GM15510 (cell line): Measurements from ENCODE around the gene SNCAIP.

Experiments
- POLR2A ChIP-seq: IDR thresholded peaks from 3 replicates; pipeline ENCODE4 v1.6.1; 2011; ENCODE audit warnings: borderline replicate concordance; ENCODE audit not compliant: insufficient read length; ENCODE audit errors: extremely low read depth

The SNCAIP gene

GRCh38 chr5:122304471-122305215, 7.4 kb upstream of the SNCAIP start:
- TF ChIP-seq POLR2A: no peak

GRCh38 chr5:122306461-122306860, 5.6 kb upstream of the SNCAIP start:
- TF ChIP-seq POLR2A: no peak

GRCh38 chr5:122310889-122311288, 1.1 kb upstream of the SNCAIP start:
- TF ChIP-seq POLR2A: no peak

DNA sequence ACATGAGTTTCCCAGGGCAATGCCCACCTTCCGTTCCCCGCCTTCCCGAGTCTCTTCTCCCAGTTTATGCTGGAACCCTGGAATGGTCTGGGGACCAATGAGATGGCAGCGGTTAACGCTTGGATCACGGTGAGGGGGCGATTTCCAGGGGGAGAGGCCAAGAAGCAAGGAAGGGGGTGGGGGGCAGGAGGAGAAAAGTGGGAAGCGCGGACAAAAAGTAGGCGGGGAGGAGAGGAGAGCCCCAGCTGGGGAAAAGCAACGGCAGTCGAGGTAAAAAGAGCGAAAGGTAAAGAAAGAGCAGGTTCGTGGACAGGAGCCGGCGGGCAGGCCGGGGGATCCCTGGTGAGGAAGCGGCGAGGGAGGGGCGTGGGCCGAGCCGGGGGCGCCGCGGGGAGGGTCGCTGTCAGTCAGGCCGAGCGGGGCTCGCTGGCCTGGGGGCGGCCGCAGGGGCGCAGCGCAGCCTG, 508 bp upstream of the SNCAIP start:
- TF ChIP-seq POLR2A: no peak

DNA sequence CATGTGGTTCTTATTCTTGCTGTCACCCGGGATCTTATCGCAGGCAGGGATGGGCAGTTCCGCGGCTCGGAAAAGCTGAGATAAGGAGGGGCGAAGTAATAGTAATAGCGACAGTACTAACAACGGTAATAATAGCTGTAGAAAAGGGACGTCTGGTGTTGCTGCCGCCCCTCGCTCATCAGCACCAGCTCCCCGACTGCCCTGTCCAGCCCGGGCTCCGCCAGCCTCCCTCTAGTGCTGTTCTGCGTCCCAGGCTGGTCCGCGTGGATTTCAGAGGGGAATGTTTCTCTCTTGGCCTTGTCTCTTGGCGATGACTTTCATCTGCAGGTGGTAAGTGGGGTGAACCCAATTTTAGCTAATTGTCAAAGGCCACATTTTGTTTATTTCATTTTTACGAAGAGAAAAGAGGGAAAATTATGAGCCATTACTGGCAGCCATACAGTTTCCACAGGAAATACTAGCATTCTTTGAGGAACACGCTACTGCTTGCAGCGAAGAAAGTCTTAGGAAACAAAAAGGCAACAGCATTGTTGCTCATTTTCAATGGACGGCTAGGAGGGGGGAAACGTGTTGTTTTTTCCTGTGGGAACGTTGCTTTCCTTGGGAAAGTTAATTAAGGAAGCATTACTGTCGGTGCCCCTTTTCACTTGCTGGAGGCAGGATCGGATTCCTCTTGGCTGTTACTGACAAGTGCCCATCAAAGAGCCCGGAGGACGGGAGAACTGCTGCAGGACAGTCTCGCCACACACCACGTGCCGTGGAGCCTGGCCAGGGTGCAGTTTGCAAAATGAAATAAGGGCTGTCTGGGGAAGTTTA, 762 bp downstream of the SNCAIP start:
- TF ChIP-seq POLR2A: no peak

- TF ChIP-seq POLR2A: no peak
Observed at GRCh38 chr5:122314036-122314435, 2.0 kb downstream of the SNCAIP start.

DNA sequence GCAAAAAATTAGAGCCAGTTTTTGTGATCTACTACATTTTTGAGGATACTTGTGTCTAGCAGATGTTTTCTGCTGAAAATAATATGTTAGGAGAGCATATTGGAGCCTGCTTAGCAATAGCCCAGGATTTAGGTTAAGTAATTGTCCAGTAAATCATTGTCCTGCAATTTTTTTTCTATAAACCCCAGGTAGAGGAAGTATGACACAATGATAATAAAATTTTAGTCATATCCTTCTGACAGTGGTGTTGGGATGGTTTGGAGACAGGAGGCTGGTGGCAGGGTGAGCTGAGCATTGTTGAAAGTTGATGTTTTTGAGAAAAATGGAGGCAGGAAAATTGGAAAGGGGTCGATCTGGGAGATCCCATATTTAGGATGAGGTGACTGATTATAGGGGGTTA, 3.5 kb downstream of the SNCAIP start:
- no peak for TF ChIP-seq POLR2A

GRCh38 chr5:122316656-122317055, 4.6 kb downstream of the SNCAIP start:
- TF ChIP-seq POLR2A: no peak

- no peak for TF ChIP-seq POLR2A
Observed at GRCh38 chr5:122319897-122320296, 7.9 kb downstream of the SNCAIP start.

DNA sequence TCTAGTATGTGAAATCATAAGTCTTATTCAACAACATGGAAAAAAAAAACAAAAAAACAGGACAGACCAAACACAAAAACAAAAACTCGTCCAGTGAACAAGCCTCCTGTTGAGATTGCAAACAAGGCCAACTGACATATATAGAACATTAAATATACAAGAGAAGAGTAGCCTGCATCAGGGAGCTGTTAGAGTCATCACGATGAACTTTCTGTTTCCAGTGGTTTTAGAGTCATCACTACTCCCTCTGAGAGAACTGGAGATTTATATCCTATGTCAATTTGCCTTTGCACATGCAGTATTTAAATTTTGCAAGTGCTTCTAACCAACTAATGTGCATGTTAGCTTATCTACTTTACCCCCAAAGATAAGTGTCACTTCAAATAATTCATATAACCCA, 9.9 kb downstream of the SNCAIP start:
- no peak for TF ChIP-seq POLR2A

- TF ChIP-seq POLR2A: no peak
Observed at GRCh38 chr5:122322801-122323548, 10.9 kb downstream of the SNCAIP start.

DNA sequence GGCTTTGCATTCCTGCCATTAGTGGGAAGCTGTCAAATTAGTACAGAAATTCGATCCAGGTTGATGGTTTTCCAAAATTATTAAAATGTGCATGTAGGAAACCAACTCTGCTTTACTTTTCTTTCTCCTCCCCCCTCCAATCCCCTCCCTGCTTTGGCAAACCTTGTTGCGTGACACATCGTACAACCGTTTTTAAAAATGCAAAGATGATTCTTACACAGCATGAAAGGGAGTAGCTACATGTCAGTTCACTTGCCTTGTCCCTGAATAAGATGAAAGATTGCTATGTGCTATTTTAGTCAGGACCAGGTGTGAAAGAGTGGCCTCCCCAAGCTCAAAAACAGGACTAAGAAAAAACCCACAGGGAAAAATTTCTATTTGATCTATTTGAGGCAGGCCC, 11.7 kb downstream of the SNCAIP start:
- no peak for TF ChIP-seq POLR2A

- TF ChIP-seq POLR2A: no peak
Observed at GRCh38 chr5:122327110-122327509, 15.1 kb downstream of the SNCAIP start.

- TF ChIP-seq POLR2A: no peak
Observed at GRCh38 chr5:122330881-122331280, 18.8 kb downstream of the SNCAIP start.

DNA sequence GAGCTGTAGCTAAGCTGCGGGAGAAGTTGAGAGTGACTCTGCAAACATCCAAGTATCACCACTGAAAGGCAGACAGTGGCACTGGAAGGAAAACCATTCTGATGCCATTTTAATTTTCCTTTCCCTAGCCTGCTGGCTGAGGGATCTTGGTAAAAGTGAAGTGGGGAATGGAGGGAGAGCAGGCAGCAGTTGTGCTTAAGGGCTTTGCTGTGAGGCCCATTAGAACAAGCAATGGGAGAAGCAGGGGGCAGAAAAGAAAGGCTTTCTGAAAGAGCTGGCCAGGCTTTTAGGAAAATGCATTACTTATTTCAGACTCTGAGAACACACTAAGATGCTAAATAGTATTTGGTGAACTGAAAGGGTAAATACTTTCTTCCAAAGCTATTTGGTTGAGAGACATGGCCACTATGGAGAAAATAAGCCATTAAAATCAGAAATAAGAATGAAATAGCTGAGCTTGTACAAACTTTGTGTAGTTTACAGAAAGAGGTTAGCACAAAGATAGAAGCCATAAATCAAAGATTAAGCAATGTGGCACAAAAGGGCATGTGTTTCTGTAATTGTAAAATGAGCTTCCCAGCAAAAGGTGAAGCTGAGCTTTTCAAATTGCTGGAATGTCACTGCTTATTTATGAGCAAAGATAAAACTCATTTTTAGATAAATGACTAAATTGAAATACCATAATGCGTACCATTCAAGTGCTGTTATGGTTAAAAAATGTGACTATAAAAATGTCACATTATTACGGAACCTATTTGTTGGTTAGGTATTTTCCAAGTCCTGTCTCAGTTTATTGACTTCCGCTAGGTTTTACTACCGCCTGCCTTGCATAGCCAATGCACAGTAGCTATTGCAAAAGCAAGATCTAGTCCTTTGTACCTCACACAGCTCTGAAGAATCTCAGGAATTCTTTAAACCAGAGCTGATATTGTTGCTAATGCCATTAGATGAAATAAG, 20.8 kb downstream of the SNCAIP start:
- TF ChIP-seq POLR2A: no peak

DNA sequence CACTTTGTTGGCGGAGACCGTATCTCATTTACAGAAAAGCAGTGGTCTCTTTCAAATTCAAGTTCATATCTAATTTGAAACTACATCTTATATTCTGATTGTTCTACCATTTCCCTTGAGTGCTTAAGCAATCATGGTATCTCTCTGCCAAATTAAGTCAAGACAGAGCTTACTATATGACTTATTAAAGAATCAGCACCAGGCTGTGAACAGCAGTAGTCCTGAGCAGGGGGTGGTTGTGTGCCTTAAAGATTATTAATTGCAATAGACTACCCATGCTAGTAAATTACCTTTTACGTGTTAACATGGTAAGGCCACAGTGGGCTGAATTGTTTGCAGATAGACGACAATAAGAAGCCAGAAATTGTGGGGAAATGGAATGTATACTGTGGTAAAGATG, 21.5 kb downstream of the SNCAIP start:
- TF ChIP-seq POLR2A: no peak
